AG04450 (cell line): Measurements from ENCODE around the gene SMAD3. TPM values are rescaled to one million over a fixed set of nuclear protein-coding genes. Genes with fewer than 3 reads are reported as not detected.

Experiments
- CTCF ChIA-PET: fragments of 300-600, 350-600 bp; formaldehyde crosslinking; extraction: SDS; loops from one replicate; lab custom pipeline; 2022; ENCODE audit warnings: antibody characterized with exemption, inconsistent platforms; lab: Charles Lee
- POLR2A ChIA-PET: fragments of 350-600 bp; formaldehyde crosslinking; extraction: SDS; loops from one replicate; lab custom pipeline; 2021; ENCODE audit warnings: antibody characterized with exemption, inconsistent platforms; lab: Yijun Ruan, JAX
- DNase-seq: peaks from one replicate; pipeline ENCODE4 v3.0.0-alpha.2; 2011; ENCODE audit warnings: low read depth, low spot score
- H3K27ac ChIP-seq: one replicate; pipeline ENCODE4 v1.5.1; 2012; ENCODE audit warnings: low read depth, low read length, control low read depth
- H3K27me3 ChIP-seq: one replicate; pipeline ENCODE4 v1.6.0; 2012; ENCODE audit warnings: low read length; ENCODE audit not compliant: control insufficient read depth, insufficient read depth
- H3K4me3 ChIP-seq: 2 replicates; pipeline ENCODE4 v1.5.1; 2011; ENCODE audit warnings: mild to moderate bottlenecking, low read depth, low read length, control low read depth
- H3K9me3 ChIP-seq: 2 replicates; pipeline ENCODE4 v1.5.1; 2012; ENCODE audit warnings: low read length; ENCODE audit not compliant: control insufficient read depth, insufficient read depth
- polyA plus RNA-seq: library from polyadenylated mRNA; depleted of rRNA; stranded (reverse); fragments of >200 nt; gene quantifications from 2 replicates; pipeline ENCODE4 v1.2.3, GENCODE V29; 2011
- TF ChIP-seq, protein P1 (sequence below): IDR thresholded peaks from 2 replicates; pipeline ENCODE4 v1.5.1; 2011; ENCODE audit warnings: low read depth, low read length, control low read depth, inconsistent platforms

The SMAD3 gene
- polyA plus RNA-seq, 1 experiment: 115 TPM

DNA sequence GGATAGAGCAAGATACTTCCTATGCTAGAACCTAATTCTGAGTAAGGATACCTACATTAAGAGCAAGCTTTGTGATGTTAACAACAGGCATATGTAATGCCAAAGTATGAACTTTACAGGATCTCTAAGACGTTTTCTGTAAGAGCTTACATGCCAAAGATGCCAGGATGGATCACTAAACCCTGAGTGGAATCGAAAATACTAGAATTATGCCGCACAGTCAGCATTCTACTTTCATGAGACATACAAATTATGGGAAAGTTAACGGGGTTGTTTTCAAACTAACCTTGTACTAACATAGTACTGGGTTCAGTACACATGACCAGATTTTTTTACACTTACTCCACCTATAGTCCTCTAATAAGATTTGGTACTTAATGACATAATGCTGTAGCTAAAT lies 134.0 kb downstream of the SMAD3 start:
- Histone ChIP-seq H3K27me3 (no peaks in the 10 kb centered on the region), H3K27ac (no peak overlapping the region), H3K9me3 (no peaks in the 10 kb centered on the region), H3K4me3 (no peak overlapping the region)
- ChIA-PET CTCF (interaction anchor here (0.7 to 1.3 kb wide), 3 partner anchors 234 to 258 kb away, joined by 3 to 5 read pairs (median 4); no protein-coding TSS in a partner anchor), POLR2A (interaction anchor here (1.3 to 1.8 kb wide), 3 partner anchors 21 to 71 kb away, joined by 3 to 5 read pairs (median 4); no protein-coding TSS in a partner anchor)
- TF ChIP-seq, protein P1, sequence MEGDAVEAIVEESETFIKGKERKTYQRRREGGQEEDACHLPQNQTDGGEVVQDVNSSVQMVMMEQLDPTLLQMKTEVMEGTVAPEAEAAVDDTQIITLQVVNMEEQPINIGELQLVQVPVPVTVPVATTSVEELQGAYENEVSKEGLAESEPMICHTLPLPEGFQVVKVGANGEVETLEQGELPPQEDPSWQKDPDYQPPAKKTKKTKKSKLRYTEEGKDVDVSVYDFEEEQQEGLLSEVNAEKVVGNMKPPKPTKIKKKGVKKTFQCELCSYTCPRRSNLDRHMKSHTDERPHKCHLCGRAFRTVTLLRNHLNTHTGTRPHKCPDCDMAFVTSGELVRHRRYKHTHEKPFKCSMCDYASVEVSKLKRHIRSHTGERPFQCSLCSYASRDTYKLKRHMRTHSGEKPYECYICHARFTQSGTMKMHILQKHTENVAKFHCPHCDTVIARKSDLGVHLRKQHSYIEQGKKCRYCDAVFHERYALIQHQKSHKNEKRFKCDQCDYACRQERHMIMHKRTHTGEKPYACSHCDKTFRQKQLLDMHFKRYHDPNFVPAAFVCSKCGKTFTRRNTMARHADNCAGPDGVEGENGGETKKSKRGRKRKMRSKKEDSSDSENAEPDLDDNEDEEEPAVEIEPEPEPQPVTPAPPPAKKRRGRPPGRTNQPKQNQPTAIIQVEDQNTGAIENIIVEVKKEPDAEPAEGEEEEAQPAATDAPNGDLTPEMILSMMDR: no peak
- DNase-seq: no peak

DNA sequence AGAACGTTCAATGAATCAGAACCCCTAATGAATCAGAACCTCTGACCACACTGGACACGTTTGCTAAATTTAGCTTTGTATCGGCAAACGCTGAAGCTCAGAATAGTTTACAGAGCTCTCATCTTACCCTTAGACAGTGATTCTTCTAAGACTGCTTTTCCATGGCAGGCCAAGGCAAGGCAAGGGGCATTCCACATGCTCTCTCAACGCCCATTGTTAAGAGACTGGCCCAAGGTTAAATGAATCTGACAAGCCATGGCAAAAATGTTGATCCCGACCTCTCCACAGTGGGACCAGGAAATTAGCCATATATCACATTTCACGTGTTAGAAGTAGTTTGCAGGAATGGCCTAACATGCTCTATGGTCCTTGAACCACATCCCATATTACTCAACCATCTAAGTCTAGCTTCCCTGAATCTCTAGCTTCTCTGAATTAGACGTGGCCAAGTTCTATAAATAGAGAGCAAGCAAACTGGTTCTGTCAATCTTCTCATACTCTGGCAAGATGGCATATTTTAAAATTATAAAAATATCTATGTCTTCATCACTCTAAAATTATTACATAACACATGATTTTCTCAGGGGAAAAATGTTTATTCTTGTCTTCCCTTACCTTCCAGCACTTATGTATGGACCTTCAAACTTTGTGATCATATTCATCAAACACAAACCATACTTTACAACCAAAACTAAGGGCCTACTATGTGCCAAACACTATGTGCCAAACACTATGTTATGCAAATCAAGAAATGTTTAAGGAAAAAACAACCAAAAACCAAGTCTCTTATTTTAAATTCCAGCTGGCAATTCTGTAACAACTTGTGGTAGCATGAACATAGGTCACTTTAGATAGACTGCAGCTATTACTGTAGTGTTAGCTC lies 134.7 kb downstream of the SMAD3 start:
- POLR2A ChIA-PET: interaction anchor here (0.7 to 1.8 kb wide), 5 partner anchors 19 to 136 kb away, joined by 3 to 5 read pairs (median 4); no protein-coding TSS in a partner anchor
- no peak overlapping the region for H3K27ac ChIP-seq
- CTCF ChIA-PET: interaction anchor here (0.7 to 1.3 kb wide), 4 partner anchors 233 to 383 kb away, joined by 3 to 5 read pairs (median 4); no protein-coding TSS in a partner anchor

DNA sequence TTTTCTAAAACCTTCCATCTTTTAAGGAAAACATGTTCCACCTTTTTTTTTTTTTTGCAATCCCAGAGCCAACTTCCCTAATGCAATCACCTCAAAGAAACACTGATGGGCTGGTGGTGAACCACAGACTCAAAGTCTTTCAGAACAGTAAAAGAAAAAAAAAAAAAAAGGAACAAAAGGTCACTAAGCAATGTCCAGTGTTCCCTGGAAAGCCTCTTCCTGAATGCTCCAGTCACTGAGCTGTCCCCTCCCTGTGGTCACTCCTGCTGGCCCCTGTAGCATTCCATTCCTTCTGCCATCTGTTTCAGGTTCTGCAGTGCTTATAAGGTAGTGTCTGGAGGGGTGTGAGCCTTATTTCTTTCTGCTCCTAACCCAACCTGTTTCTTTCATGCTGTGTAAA lies 135.7 kb downstream of the SMAD3 start:
- POLR2A ChIA-PET: interaction anchor here (0.7 kb wide), 2 partner anchors 20 to 137 kb away, joined by 4 to 5 read pairs; no protein-coding TSS in a partner anchor
- DNase-seq: no peak
- CTCF ChIA-PET: interaction anchor here (0.7 kb wide), 1 partner anchor 382 kb away, joined by 3 read pairs; no protein-coding TSS in a partner anchor

More for the DNA sequence above, 134.7 kb downstream of the SMAD3 start:
- Histone ChIP-seq H3K4me3 (no peak overlapping the region), H3K9me3 (no peaks in the 10 kb centered on the region), H3K27me3 (no peaks in the 10 kb centered on the region)
- DNase-seq: no peak
- TF ChIP-seq, protein P1: no peak

DNA sequence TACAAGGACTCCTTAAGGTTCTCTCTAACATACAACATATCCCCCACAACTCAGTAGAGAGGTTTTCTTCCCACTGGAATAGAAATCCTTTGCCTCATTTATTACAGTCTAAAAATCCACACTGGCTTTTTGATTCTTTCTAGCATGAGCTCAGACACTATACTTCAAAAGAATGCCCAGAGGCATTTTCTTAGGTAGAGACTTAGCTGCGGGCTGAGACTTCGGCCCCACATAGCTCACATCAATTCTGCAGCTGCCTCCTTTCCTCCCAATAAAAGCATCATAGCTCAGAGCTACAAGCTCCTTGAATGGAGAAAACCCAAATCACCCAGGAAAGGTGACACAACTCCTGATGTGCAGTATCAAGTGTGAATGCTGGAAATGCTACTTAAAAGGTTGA lies 136.7 kb downstream of the SMAD3 start:
- CTCF ChIA-PET: interaction anchor here (0.6 to 1.3 kb wide), 2 partner anchors 231 to 636 kb away, joined by 3 read pairs; no protein-coding TSS in a partner anchor
- H3K4me3 ChIP-seq: no peak overlapping the region
- TF ChIP-seq, protein P1: no peak
- no peak overlapping the region for H3K27ac ChIP-seq
- POLR2A ChIA-PET: no interaction called here
- H3K27me3 ChIP-seq: no peaks in the 10 kb centered on the region
- H3K9me3 ChIP-seq: no peaks in the 10 kb centered on the region
- DNase-seq: no peak

More for the DNA sequence above, 135.7 kb downstream of the SMAD3 start:
- TF ChIP-seq, protein P1: no peak
- Histone ChIP-seq H3K4me3 (no peak overlapping the region), H3K9me3 (no peaks in the 10 kb centered on the region), H3K27ac (no peak overlapping the region), H3K27me3 (no peaks in the 10 kb centered on the region)
